ENCODE data around the gene SMG7. TPM values are rescaled to one million over a fixed set of nuclear protein-coding genes. Genes with fewer than 3 reads are reported as not detected.

The SMG7 gene
- total and polyA plus RNA-seq, 8 donors: 13.4 to 44.9 (median 29.1) TPM

DNA sequence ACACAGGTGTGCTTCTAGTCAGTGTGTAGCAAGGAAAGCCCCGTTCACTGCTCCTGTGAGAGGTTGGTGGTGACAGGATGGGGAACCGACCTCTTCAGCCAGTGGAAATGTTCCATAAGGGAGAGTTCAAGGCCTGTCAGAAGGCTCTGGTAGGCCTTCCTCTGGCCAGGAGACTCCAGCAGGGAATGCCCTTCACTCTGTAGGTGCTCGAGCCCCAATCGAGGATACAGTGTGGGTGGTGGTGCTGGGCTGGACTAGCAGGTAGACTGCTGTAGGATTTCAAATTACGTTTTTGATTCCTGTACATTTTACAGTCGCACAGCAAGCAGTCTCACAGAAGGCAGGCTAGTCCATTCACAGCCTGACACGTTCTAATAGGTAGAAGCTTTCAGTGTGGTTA lies 80.1 kb downstream of the SMG7 start:
- TF ChIP-seq POLR2AphosphoS5 (IDR thresholded peaks at IDR 0.05): no peak
- TF ChIP-seq, protein P1, sequence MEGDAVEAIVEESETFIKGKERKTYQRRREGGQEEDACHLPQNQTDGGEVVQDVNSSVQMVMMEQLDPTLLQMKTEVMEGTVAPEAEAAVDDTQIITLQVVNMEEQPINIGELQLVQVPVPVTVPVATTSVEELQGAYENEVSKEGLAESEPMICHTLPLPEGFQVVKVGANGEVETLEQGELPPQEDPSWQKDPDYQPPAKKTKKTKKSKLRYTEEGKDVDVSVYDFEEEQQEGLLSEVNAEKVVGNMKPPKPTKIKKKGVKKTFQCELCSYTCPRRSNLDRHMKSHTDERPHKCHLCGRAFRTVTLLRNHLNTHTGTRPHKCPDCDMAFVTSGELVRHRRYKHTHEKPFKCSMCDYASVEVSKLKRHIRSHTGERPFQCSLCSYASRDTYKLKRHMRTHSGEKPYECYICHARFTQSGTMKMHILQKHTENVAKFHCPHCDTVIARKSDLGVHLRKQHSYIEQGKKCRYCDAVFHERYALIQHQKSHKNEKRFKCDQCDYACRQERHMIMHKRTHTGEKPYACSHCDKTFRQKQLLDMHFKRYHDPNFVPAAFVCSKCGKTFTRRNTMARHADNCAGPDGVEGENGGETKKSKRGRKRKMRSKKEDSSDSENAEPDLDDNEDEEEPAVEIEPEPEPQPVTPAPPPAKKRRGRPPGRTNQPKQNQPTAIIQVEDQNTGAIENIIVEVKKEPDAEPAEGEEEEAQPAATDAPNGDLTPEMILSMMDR (IDR thresholded peaks at IDR 0.05): no peak
- TF ChIP-seq POLR2A (IDR thresholded peaks at IDR 0.05): no peak
- no peak for TF ChIP-seq EP300 (IDR thresholded peaks at IDR 0.05)
- no peak for DNase-seq
- WGBS, 5 donors: 87 to 92% (median 89%) methylated on average over 7 of the region's 7 CpGs
- H3K4me3 ChIP-seq: no peak overlapping the region
- H3K9me3 ChIP-seq: no peaks in the 10 kb centered on the region
- H3K27me3 ChIP-seq: no peaks in the 10 kb centered on the region
- intact Hi-C loops (cut with DNase I; ENCODE audit: low total_unique reads): no loop called here
- H3K36me3 ChIP-seq: peaks cover 39 to 99% (median 80%) of the 10 kb centered on the region in 4 donors
- H3K27ac ChIP-seq: no peak overlapping the region
- no peaks in the 10 kb centered on the region for H3K4me1 ChIP-seq

DNA sequence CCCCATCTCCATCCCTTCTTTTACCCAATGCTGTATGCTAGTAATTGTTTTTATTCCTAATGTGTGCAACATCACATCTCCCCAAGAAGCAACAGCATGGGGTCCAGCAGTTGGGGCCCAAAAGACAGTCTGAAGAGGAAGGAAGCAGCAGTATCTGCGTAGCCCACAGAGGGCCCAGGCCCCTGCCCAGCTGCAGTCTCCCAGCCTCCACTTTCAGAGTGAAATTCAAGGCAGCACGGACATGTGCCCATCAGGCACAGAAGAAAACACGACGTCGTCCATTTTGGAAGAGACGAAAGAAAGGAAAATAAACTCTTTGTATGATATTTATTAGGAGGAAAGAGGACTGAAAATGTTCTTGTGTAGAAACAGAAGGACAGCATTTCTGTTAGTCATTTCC lies 80.6 kb downstream of the SMG7 start:
- H3K4me1 ChIP-seq: no peaks in the 10 kb centered on the region
- H3K36me3 ChIP-seq: peaks cover 37 to 99% (median 78%) of the 10 kb centered on the region in 4 donors
- 83 to 93% (median 91%) methylated on average over 6 of the region's 6 CpGs for WGBS, 5 donors
- no peak overlapping the region for H3K27ac ChIP-seq
- H3K4me3 ChIP-seq: no peak overlapping the region
- intact Hi-C loops (cut with DNase I; ENCODE audit: low total_unique reads): no loop called here
- TF ChIP-seq, protein P1 (IDR thresholded peaks at IDR 0.05): no peak
- TF ChIP-seq POLR2A (IDR thresholded peaks at IDR 0.05) (no peak), POLR2AphosphoS5 (IDR thresholded peaks at IDR 0.05) (no peak), EP300 (IDR thresholded peaks at IDR 0.05) (no peak)
- no peaks in the 10 kb centered on the region for H3K27me3 ChIP-seq
- H3K9me3 ChIP-seq: no peaks in the 10 kb centered on the region
- no peak for DNase-seq

DNA sequence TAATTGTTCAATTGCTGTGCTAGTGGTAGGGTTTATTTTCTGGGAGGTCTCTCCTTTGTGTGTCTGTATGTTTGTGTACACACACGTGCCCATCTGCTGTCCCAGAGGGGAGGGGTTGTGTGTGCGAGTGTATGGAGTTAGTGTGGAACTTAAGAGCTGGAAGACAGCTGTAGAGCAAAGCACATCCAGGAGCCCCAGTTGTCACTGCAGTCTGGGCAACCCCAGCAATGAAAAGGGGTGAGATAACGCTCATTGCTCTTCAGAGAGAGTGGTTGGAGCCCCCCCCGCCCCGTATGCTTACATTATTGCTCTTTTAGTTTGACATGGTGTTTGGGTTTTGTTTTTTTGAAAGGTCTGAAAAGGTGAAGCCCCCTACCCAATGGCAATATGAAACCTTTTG lies 81.0 kb downstream of the SMG7 start:
- no peak overlapping the region for H3K4me3 ChIP-seq
- intact Hi-C loops (cut with DNase I; ENCODE audit: low total_unique reads): no loop called here
- H3K36me3 ChIP-seq: peaks cover 37 to 96% (median 74%) of the 10 kb centered on the region in 4 donors
- no peak overlapping the region for H3K27ac ChIP-seq
- TF ChIP-seq POLR2AphosphoS5 (IDR thresholded peaks at IDR 0.05): no peak
- TF ChIP-seq, protein P1 (IDR thresholded peaks at IDR 0.05): no peak
- no peak for TF ChIP-seq EP300 (IDR thresholded peaks at IDR 0.05)
- 76 to 87% (median 86%) methylated on average over 4 to 5 of the region's 5 CpGs for WGBS, 5 donors
- H3K4me1 ChIP-seq: no peaks in the 10 kb centered on the region
- no peaks in the 10 kb centered on the region for H3K9me3 ChIP-seq
- no peaks in the 10 kb centered on the region for H3K27me3 ChIP-seq
- no peak for DNase-seq

DNA sequence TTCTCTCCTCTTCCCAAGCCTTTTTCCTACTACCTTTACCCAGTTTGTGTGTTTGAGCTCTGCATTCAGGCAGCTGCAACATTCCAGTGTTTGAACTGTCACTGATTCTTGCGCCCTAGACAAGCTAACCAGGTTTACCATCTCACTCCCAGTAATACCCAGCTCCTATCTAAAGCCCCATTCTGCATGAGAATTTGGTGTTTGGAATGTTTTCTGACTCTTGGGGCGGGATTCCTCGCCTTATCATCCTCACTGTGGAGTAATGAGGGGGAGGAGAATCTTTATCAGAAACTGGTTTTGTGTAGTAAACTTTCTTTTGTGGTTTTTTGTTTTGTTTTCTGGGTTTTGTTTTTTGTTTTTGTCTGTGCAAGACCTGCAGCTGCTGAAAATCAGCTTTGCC lies 81.5 kb downstream of the SMG7 start:
- Histone ChIP-seq H3K36me3 (peaks cover 34 to 95% (median 69%) of the 10 kb centered on the region in 4 donors), H3K27me3 (no peaks in the 10 kb centered on the region), H3K4me3 (no peak overlapping the region), H3K9me3 (no peaks in the 10 kb centered on the region), H3K27ac (no peak overlapping the region), H3K4me1 (no peaks in the 10 kb centered on the region)
- WGBS, 5 donors: 77 to 90% (median 84%) methylated on average over 3 of the region's 3 CpGs
- TF ChIP-seq, protein P1 (IDR thresholded peaks at IDR 0.05): no peak
- TF ChIP-seq EP300 (IDR thresholded peaks at IDR 0.05) (no peak), POLR2A (IDR thresholded peaks at IDR 0.05) (no peak), POLR2AphosphoS5 (IDR thresholded peaks at IDR 0.05) (no peak)
- DNase-seq: no peak
- intact Hi-C loops (cut with DNase I; ENCODE audit: low total_unique reads): no loop called here
